ENCODE measurements around the gene PAMR1. TPM values are rescaled to one million over a fixed set of nuclear protein-coding genes. Genes with fewer than 3 reads are reported as not detected.

PAMR1 gene
- total RNA-seq, 1 donor = 416 TPM

DNA sequence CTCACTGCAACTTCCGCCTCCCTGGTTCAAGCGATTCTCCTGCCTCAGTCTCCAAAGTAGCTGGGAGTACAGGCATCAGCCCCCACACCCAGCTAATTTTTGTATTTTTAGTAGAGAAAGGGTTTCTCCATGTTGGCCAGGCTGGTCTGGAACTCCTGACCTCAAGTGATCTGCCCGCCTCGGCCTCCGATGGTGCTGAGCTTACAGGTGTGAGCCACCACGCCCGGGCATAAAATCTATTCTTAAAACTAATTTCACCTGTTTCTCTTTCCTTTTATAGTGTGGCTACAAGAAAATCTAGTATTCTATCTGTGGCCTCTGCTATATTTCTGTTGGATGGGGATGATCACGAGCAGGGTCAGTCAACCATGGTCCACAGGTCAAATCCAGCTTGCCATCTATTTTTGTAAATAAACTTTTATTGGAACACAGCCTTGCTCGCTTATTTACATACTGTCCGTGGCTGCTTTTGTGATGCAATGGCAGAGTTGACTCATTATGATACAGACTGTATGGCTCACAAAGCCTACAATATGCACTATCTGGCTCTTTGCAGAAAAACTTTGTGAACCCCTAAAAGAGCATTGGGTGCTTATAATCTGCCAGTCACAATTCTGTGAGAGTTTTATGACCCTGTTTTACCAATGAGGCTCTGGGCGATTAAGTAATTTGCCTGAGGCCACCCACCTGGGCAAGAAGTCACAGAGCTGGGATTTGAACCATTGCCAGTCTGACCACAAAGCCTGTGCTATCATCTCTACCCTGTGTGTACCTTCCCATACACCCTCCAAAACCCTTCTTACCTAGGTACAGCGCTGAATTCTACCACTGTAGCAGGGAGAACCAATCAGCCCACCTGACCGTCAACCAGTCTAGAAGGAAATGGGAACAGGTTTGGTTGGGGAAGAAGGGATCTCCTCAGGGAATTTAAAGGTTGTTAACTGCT, 134.4 kb downstream of the PAMR1 start:
- DNase-seq (ENCODE audit: low read depth) = peak; percentile 86
- TF ChIP-seq, protein P1, sequence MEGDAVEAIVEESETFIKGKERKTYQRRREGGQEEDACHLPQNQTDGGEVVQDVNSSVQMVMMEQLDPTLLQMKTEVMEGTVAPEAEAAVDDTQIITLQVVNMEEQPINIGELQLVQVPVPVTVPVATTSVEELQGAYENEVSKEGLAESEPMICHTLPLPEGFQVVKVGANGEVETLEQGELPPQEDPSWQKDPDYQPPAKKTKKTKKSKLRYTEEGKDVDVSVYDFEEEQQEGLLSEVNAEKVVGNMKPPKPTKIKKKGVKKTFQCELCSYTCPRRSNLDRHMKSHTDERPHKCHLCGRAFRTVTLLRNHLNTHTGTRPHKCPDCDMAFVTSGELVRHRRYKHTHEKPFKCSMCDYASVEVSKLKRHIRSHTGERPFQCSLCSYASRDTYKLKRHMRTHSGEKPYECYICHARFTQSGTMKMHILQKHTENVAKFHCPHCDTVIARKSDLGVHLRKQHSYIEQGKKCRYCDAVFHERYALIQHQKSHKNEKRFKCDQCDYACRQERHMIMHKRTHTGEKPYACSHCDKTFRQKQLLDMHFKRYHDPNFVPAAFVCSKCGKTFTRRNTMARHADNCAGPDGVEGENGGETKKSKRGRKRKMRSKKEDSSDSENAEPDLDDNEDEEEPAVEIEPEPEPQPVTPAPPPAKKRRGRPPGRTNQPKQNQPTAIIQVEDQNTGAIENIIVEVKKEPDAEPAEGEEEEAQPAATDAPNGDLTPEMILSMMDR (IDR thresholded peaks at IDR 0.05; ENCODE audit: insufficient read depth, low read depth, low read length) = no peak
- no peak overlapping the region for H3K4me3 ChIP-seq (ENCODE audit: low read depth, low read length)

DNA sequence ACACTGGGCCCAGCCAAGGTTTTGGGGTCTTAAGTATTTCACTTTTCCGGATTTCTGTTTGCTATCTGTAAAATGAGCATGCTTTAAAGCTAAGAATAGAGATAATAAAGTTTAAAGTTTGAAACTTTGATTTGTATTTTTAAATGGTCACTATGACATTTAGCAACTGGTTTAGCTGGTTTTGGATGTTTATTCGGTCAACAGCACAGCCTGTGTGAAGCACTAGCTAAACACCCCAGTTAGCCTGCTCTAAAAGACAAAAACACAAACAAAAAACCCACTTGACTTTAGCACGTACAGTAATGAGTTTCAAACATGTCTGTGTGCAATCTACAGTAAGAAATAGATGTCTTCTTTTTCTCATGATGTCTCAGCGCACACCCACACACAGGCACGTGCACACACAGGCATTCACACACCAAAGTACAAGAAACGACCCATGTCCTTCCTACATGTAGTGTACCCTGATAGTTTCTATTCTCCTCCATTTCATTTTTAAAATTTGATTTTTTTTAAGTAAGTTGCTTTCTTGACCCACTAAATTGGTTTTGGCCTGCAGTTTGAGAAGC, 135.4 kb downstream of the PAMR1 start:
- no peak overlapping the region for H3K4me3 ChIP-seq (ENCODE audit: low read depth, low read length)
- DNase-seq (ENCODE audit: low read depth) = no peak
- TF ChIP-seq, protein P1 (IDR thresholded peaks at IDR 0.05; ENCODE audit: insufficient read depth, low read depth, low read length) = no peak

DNA sequence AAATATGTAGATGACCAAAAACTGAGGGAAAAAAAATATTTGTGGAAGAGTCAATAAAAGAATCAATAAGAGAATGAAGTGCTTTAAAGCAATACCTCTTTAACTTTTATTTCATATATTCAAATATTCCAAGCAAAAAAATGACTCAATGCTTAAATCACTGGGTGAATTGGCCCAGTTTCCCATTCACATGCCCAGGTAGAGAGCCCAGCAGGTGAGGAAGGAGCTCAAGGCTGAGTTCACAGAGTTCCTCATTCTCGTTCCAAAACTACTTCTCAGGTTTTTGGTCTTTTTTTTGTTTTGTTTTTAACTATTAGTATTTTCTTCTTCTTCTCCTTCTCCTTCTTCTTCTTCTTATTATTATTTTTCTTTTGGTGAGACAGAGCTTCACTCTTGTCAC, 136.3 kb downstream of the PAMR1 start:
- no peak for DNase-seq (ENCODE audit: low read depth)
- TF ChIP-seq, protein P1 (IDR thresholded peaks at IDR 0.05; ENCODE audit: insufficient read depth, low read depth, low read length) = no peak

DNA sequence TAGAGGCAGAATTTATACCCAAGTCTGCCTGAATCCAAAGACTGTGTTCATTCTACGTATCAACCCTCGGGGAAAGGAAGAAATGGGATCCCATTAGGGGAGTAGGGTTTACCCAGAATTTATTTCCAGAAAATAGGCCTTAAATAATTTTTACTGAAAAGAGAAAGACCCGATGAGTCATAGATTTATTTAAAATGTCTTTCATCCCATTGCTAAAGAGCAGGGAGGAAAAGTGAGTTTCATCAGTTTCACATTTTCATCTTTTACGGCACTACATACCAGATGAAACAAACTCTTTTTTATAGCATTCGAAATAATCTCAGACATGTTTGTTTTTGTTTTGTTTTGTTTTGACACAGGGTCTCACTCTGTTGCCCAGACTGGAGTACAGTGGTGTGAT, 137.4 kb downstream of the PAMR1 start:
- TF ChIP-seq, protein P1 (IDR thresholded peaks at IDR 0.05; ENCODE audit: insufficient read depth, low read depth, low read length) = no peak
- no peak for DNase-seq (ENCODE audit: low read depth)

More for the DNA sequence above, 136.3 kb downstream of the PAMR1 start:
- no peak overlapping the region for H3K4me3 ChIP-seq (ENCODE audit: low read depth, low read length)

DNA sequence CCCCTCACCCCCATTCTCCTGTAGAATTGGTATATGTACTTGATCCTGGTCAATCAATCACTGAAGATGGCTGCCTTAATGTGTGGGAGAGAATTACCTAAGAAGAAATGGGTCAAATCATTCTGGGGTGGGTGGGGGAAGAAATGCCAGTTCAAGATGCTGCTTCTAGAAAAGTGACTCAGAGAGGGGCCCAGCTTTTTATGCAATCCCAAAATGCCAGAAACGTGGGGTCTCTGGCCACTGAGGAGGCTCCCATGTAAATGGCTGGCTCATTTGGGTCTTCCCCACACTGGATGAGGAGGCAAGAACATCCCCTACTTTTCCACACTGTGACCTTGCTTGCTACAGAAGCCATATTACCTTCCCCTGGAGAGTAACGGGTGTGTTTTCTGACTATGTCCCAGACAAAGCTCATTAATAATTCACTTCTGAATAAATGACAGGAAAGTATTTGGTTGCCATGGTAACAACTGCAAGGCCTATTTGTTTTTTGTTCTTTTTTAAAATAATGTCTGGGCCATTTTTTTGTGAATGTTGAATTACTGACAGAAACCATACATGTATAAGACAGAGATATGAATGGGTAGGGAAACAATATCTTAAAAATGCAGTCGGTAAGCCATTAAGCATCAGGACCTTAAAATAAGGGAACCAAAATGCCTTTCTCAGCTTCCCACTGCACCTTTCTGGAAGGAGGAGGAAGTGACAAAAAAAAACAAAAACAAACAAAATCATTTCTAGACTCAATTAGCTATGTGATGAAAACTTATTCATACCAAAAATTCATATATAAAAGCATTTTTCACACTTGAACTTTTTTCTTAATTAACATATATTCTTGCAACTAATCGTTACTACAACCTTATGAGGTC, 138.1 kb downstream of the PAMR1 start:
- no peak overlapping the region for H3K4me3 ChIP-seq (ENCODE audit: low read depth, low read length)
- DNase-seq (ENCODE audit: low read depth) = no peak
- TF ChIP-seq, protein P1 (IDR thresholded peaks at IDR 0.05; ENCODE audit: insufficient read depth, low read depth, low read length) = no peak

More for the DNA sequence above, 137.4 kb downstream of the PAMR1 start:
- no peak overlapping the region for H3K4me3 ChIP-seq (ENCODE audit: low read depth, low read length)

DNA sequence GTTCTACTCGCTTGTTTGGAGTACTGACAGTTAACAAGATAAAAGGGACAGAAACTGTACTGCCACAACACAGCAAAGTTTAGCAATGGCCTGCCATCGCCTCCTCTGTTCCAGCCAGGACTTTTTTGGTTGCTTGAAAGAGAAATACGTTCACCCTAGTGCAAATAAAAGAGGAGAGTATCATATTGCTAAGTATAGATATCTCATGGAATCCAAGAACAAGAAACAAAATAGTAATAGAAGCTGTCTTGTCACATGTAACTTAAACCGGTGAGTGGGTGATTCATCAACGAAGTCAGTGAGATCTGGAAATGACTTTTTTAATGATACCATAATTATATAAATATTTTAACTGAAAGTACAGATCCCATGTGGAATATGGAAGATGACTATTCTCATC, 141.5 kb downstream of the PAMR1 start:
- DNase-seq (ENCODE audit: low read depth) = no peak
- TF ChIP-seq, protein P1 (IDR thresholded peaks at IDR 0.05; ENCODE audit: insufficient read depth, low read depth, low read length) = no peak
- H3K4me3 ChIP-seq (ENCODE audit: low read depth, low read length) = no peak overlapping the region
